Measurements from ENCODE around the gene ANKMY1. TPM values are rescaled to one million over a fixed set of nuclear protein-coding genes. Genes with fewer than 3 reads are reported as not detected.
"Not testable (repeated sequence)": the region's sequence is repeated elsewhere in the genome, so short reads cannot be mapped to it uniquely, and the experiment has no call there.

Gene ANKMY1
- total RNA-seq, 4 donors from 2014 or later: 13.3 to 40.8 (median 22.0) TPM

GRCh38 chr2:240498171-240498957 lies 59.4 kb downstream of the ANKMY1 start:
- no peaks in the 10 kb centered on the region for H3K36me3 ChIP-seq
- TF ChIP-seq CTCF (IDR thresholded peaks at IDR 0.05) (no peak), POLR2A (IDR thresholded peaks at IDR 0.05) (no peak)
- no peak for DNase-seq
- H3K9me3 ChIP-seq: no peaks in the 10 kb centered on the region
- no peaks in the 10 kb centered on the region for H3K4me1 ChIP-seq
- intact Hi-C loops (cut with DNase I; ENCODE audit: low total_unique reads): no loop called here
- H3K27ac ChIP-seq: no peak overlapping the region
- H3K27me3 ChIP-seq: no peaks in the 10 kb centered on the region
- no peak overlapping the region for H3K4me3 ChIP-seq

GRCh38 chr2:240497082-240497481 lies 60.7 kb downstream of the ANKMY1 start:
- H3K36me3 ChIP-seq; H3K27ac ChIP-seq; H3K27me3 ChIP-seq; DNase-seq; H3K9me3 ChIP-seq; H3K4me1 ChIP-seq; H3K4me3 ChIP-seq; intact Hi-C loops (cut with DNase I; ENCODE audit: low total_unique reads): not testable (repeated sequence)

GRCh38 chr2:240494942-240495341 lies 62.8 kb downstream of the ANKMY1 start:
- intact Hi-C loops (cut with DNase I; ENCODE audit: low total_unique reads); H3K4me1 ChIP-seq; H3K36me3 ChIP-seq; DNase-seq; H3K4me3 ChIP-seq; H3K27ac ChIP-seq; H3K27me3 ChIP-seq: not testable (repeated sequence)
- H3K9me3 ChIP-seq: peaks cover 0 to 16% of the 10 kb centered on the region in 2 donors

- no peak overlapping the region for H3K4me3 ChIP-seq
- no peaks in the 10 kb centered on the region for H3K27me3 ChIP-seq
- H3K27ac ChIP-seq: no peak overlapping the region
- no peaks in the 10 kb centered on the region for H3K4me1 ChIP-seq
- TF ChIP-seq POLR2A (IDR thresholded peaks at IDR 0.05): no peak
- intact Hi-C loops (cut with DNase I; ENCODE audit: low total_unique reads): no loop called here
- no peak for DNase-seq
- H3K9me3 ChIP-seq: peaks cover 0 to 20% of the 10 kb centered on the region in 2 donors
- no peaks in the 10 kb centered on the region for H3K36me3 ChIP-seq
Observed at GRCh38 chr2:240494194-240494793, 63.5 kb downstream of the ANKMY1 start.

- no peak for DNase-seq
- intact Hi-C loops (cut with DNase I; ENCODE audit: low total_unique reads): no loop called here
- no peak overlapping the region for H3K4me3 ChIP-seq
- no peaks in the 10 kb centered on the region for H3K27me3 ChIP-seq
- TF ChIP-seq POLR2A (IDR thresholded peaks at IDR 0.05): no peak
- no peaks in the 10 kb centered on the region for H3K4me1 ChIP-seq
- H3K27ac ChIP-seq: no peak overlapping the region
- no peaks in the 10 kb centered on the region for H3K36me3 ChIP-seq
- H3K9me3 ChIP-seq: peaks cover 0 to 23% of the 10 kb centered on the region in 2 donors
Observed at GRCh38 chr2:240491483-240491882, 66.3 kb downstream of the ANKMY1 start.

GRCh38 chr2:240482141-240482540 lies 75.6 kb downstream of the ANKMY1 start:
- no peaks in the 10 kb centered on the region for H3K4me1 ChIP-seq
- no peak overlapping the region for H3K27ac ChIP-seq
- DNase-seq: no peak
- no peak for TF ChIP-seq POLR2A (IDR thresholded peaks at IDR 0.05)
- no peak for TF ChIP-seq CTCF (IDR thresholded peaks at IDR 0.05)
- no peaks in the 10 kb centered on the region for H3K36me3 ChIP-seq
- H3K27me3 ChIP-seq: no peaks in the 10 kb centered on the region
- intact Hi-C loops (cut with DNase I; ENCODE audit: low total_unique reads): no loop called here
- H3K4me3 ChIP-seq: no peak overlapping the region
- peaks cover 0 to 9% of the 10 kb centered on the region in 2 donors for H3K9me3 ChIP-seq

- Histone ChIP-seq H3K4me3 (no peak overlapping the region), H3K27ac (no peak overlapping the region), H3K9me3 (peaks cover 0 to 8% of the 10 kb centered on the region in 2 donors), H3K27me3 (no peaks in the 10 kb centered on the region), H3K36me3 (no peaks in the 10 kb centered on the region), H3K4me1 (no peaks in the 10 kb centered on the region)
- DNase-seq: no peak
- intact Hi-C loops (cut with DNase I; ENCODE audit: low total_unique reads): no loop called here
- no peak for TF ChIP-seq POLR2A (IDR thresholded peaks at IDR 0.05)
- no peak for TF ChIP-seq CTCF (IDR thresholded peaks at IDR 0.05)
Observed at GRCh38 chr2:240481720-240482119, 76.1 kb downstream of the ANKMY1 start.
